Measurements from ENCODE around the gene RAVER1. TPM values are rescaled to one million over a fixed set of nuclear protein-coding genes. Genes with fewer than 3 reads are reported as not detected.

The RAVER1 gene
- total RNA-seq, 1 donor from 2014 or later = 6.2 TPM

DNA sequence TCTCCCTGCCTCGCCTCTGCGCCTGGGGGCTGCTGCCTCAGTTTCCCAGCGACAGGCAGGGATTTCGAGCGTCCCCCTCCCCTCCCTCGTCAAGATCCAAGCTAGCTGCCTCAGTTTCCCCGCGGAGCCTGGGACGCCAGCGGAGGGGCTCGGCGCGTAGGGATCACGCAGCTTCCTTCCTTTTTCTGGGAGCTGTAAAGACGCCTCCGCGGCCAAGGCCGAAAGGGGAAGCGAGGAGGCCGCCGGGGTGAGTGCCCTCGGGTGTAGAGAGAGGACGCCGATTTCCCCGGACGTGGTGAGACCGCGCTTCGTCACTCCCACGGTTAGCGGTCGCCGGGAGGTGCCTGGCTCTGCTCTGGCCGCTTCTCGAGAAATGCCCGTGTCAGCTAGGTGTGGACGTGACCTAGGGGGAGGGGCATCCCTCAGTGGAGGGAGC, 63.1 kb downstream of the RAVER1 start:
- DNase-seq (ENCODE audit: low read depth in 2 of 2) = peak in 1 of 2 donors; percentile 69

GRCh38 chr19:10269333-10270179, 63.8 kb downstream of the RAVER1 start:
- peak; percentile 85 to 97 for DNase-seq (ENCODE audit: low read depth in 2 of 2)

GRCh38 chr19:10268071-10268470, 65.3 kb downstream of the RAVER1 start:
- peak in 1 of 2 donors; percentile 56 for DNase-seq (ENCODE audit: low read depth in 2 of 2)

GRCh38 chr19:10266706-10267105, 66.6 kb downstream of the RAVER1 start:
- no peak for DNase-seq (ENCODE audit: low read depth in 2 of 2)

Other genes with a start within 250 kb of the RAVER1 start
- 12.9 and 20.4 TPM in 2 replicates for gene SHFL, start 247.2 kb downstream of the RAVER1 start, total RNA-seq
- 0.20 and 0.22 TPM in 2 replicates for gene ANGPTL6, start 230.9 kb downstream of the RAVER1 start, total RNA-seq
- gene PPAN, start 227.2 kb downstream of the RAVER1 start, total RNA-seq = 12.6 and 23.0 TPM in 2 replicates
- gene P2RY11, start 221.8 kb downstream of the RAVER1 start, total RNA-seq = 1.1 and 1.8 TPM in 2 replicates
- gene EIF3G, start 213.6 kb downstream of the RAVER1 start, total RNA-seq = 228 and 274 TPM in 2 replicates
- 14.9 and 15.3 TPM in 2 replicates for gene DNMT1, start 138.6 kb downstream of the RAVER1 start, total RNA-seq
- gene S1PR2, start 102.2 kb downstream of the RAVER1 start, total RNA-seq = 0.20 and 0.44 TPM in 2 replicates
- 12.9 and 13.5 TPM in 2 replicates for gene MRPL4, start 81.3 kb downstream of the RAVER1 start, total RNA-seq
- 8.3 and 8.5 TPM in 2 replicates for gene ICAM1, start 62.4 kb downstream of the RAVER1 start, total RNA-seq
- 0.22 TPM in 1 of 2 replicates, not detected in the other for gene ICAM4, start 46.6 kb downstream of the RAVER1 start, total RNA-seq
- under 0.01 TPM in 1 of 2 replicates, not detected in the other for gene ICAM5, start 43.6 kb downstream of the RAVER1 start, total RNA-seq
- gene ZGLP1, start 23.7 kb downstream of the RAVER1 start, total RNA-seq = 0.22 and 0.40 TPM in 2 replicates
- gene FDX2, start 17.5 kb downstream of the RAVER1 start, total RNA-seq = 6.8 and 13.9 TPM in 2 replicates
- gene ICAM3, start 6.1 kb upstream of the RAVER1 start, total RNA-seq = 7.8 and 8.7 TPM in 2 replicates
- gene TYK2, start 47.0 kb upstream of the RAVER1 start, total RNA-seq = 41.2 and 74.0 TPM in 2 replicates
- gene CDC37, start 70.0 kb upstream of the RAVER1 start, total RNA-seq = 198 and 235 TPM in 2 replicates
- 1.3 and 1.8 TPM in 2 replicates for gene PDE4A, start 87.0 kb upstream of the RAVER1 start, total RNA-seq
- 61.9 and 87.7 TPM in 2 replicates for gene KEAP1, start 169.8 kb upstream of the RAVER1 start, total RNA-seq
- under 0.01 TPM in 2 replicates for gene S1PR5, start 183.9 kb upstream of the RAVER1 start, total RNA-seq
- 5.0 and 7.0 TPM in 2 replicates for gene ATG4D, start 210.4 kb upstream of the RAVER1 start, total RNA-seq
- 4.1 and 6.0 TPM in 2 replicates for gene KRI1, start 232.5 kb upstream of the RAVER1 start, total RNA-seq
- gene CDKN2D, start 235.4 kb upstream of the RAVER1 start, total RNA-seq = 4.1 and 6.5 TPM in 2 replicates

Measured in lung microvascular endothelial cell (primary cell).